ENCODE results near the gene EDAR.

Gene EDAR

DNA sequence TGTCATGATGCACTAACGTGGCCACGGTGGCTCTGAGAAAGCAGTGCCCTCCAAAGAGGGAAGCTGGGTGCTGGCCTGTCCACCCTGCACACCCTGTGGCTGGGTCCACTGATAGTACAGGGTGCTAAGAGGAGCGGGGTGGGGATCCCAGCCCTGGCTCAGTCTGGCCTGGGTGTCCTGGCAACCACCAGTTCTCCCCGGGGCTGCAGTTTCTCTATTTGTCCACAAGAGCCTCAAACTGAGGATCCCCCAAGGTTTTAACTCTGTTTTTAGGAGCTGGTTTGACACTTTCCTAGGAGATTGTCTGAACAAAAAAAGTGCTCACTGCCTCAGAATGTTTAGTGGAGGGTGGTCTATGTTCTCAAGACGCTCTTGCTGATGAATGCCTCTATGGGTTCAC is 29.0 kb downstream of the EDAR start:
- no peaks in the 10 kb centered on the region for H3K4me1 ChIP-seq (ENCODE audit: insufficient read depth, low read length, severe bottlenecking)
- no peak overlapping the region for H3K27ac ChIP-seq (ENCODE audit: low read depth, low read length, poor library complexity, severe bottlenecking)
- H3K9me3 ChIP-seq (ENCODE audit: low read length), result no peaks in the 10 kb centered on the region
- H2AFZ ChIP-seq (ENCODE audit: low read length), result no peak overlapping the region
- no peak overlapping the region for H3K4me2 ChIP-seq (ENCODE audit: low read length)
- TF ChIP-seq, protein P1, sequence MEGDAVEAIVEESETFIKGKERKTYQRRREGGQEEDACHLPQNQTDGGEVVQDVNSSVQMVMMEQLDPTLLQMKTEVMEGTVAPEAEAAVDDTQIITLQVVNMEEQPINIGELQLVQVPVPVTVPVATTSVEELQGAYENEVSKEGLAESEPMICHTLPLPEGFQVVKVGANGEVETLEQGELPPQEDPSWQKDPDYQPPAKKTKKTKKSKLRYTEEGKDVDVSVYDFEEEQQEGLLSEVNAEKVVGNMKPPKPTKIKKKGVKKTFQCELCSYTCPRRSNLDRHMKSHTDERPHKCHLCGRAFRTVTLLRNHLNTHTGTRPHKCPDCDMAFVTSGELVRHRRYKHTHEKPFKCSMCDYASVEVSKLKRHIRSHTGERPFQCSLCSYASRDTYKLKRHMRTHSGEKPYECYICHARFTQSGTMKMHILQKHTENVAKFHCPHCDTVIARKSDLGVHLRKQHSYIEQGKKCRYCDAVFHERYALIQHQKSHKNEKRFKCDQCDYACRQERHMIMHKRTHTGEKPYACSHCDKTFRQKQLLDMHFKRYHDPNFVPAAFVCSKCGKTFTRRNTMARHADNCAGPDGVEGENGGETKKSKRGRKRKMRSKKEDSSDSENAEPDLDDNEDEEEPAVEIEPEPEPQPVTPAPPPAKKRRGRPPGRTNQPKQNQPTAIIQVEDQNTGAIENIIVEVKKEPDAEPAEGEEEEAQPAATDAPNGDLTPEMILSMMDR (IDR thresholded peaks at IDR 0.05; ENCODE audit: low read length), result 0 out of 2 replicates have a peak, but pooled peaks have one; percentile 13
- no peak for TF ChIP-seq EZH2 (IDR thresholded peaks at IDR 0.05; ENCODE audit: borderline replicate concordance, low read length)
- no peaks in the 10 kb centered on the region for H3K79me2 ChIP-seq (ENCODE audit: insufficient read depth, low read length)
- no peak overlapping the region for H3K4me3 ChIP-seq (ENCODE audit: low read depth, low read length, poor library complexity, severe bottlenecking)
- H3K36me3 ChIP-seq (ENCODE audit: insufficient read depth, low read length), result no peaks in the 10 kb centered on the region
- H3K9me2 ChIP-seq (ENCODE audit: low read depth, low read length), result no peaks in the 10 kb centered on the region
- peaks cover 6% of the 10 kb centered on the region for H3K27me3 ChIP-seq (ENCODE audit: insufficient read depth, low read length)
- H3F3A ChIP-seq (ENCODE audit: insufficient read depth, low read length), result no peaks in the 10 kb centered on the region
- no peaks in the 10 kb centered on the region for H4K20me1 ChIP-seq (ENCODE audit: insufficient read depth, low read length)
- no peak overlapping the region for H3K9ac ChIP-seq (ENCODE audit: low read length)

DNA sequence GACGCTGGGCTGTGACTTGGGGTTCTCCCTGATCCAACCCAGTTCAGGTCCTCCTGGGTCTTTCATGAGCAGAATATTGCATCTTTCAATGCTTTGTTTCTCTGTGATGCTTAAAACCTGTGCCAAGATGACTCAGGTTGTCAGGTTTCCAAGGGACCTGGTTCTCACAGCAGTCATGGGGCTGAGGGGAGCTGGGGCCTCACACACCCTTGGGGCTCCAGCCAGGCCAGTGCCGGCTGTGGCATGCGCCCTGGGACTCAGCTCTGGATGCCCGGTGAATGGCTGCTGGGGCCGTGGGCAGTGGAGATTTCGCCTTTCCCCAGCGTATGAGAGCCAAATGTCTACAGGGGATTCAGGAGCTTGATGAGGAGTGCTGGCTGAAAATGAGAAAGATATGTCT is 29.6 kb downstream of the EDAR start:
- H2AFZ ChIP-seq (ENCODE audit: low read length), result no peak overlapping the region
- no peaks in the 10 kb centered on the region for H3K4me1 ChIP-seq (ENCODE audit: insufficient read depth, low read length, severe bottlenecking)
- no peaks in the 10 kb centered on the region for H3K9me3 ChIP-seq (ENCODE audit: low read length)
- H3F3A ChIP-seq (ENCODE audit: insufficient read depth, low read length), result no peaks in the 10 kb centered on the region
- no peaks in the 10 kb centered on the region for H3K36me3 ChIP-seq (ENCODE audit: insufficient read depth, low read length)
- H4K20me1 ChIP-seq (ENCODE audit: insufficient read depth, low read length), result no peaks in the 10 kb centered on the region
- TF ChIP-seq, protein P1 (IDR thresholded peaks at IDR 0.05; ENCODE audit: low read length), result no peak
- no peak for TF ChIP-seq EZH2 (IDR thresholded peaks at IDR 0.05; ENCODE audit: borderline replicate concordance, low read length)
- no peak overlapping the region for H3K4me2 ChIP-seq (ENCODE audit: low read length)
- peaks cover 6% of the 10 kb centered on the region for H3K27me3 ChIP-seq (ENCODE audit: insufficient read depth, low read length)
- H3K79me2 ChIP-seq (ENCODE audit: insufficient read depth, low read length), result no peaks in the 10 kb centered on the region
- H3K4me3 ChIP-seq (ENCODE audit: low read depth, low read length, poor library complexity, severe bottlenecking), result no peak overlapping the region
- H3K27ac ChIP-seq (ENCODE audit: low read depth, low read length, poor library complexity, severe bottlenecking), result no peak overlapping the region
- H3K9ac ChIP-seq (ENCODE audit: low read length), result no peak overlapping the region
- no peaks in the 10 kb centered on the region for H3K9me2 ChIP-seq (ENCODE audit: low read depth, low read length)

DNA sequence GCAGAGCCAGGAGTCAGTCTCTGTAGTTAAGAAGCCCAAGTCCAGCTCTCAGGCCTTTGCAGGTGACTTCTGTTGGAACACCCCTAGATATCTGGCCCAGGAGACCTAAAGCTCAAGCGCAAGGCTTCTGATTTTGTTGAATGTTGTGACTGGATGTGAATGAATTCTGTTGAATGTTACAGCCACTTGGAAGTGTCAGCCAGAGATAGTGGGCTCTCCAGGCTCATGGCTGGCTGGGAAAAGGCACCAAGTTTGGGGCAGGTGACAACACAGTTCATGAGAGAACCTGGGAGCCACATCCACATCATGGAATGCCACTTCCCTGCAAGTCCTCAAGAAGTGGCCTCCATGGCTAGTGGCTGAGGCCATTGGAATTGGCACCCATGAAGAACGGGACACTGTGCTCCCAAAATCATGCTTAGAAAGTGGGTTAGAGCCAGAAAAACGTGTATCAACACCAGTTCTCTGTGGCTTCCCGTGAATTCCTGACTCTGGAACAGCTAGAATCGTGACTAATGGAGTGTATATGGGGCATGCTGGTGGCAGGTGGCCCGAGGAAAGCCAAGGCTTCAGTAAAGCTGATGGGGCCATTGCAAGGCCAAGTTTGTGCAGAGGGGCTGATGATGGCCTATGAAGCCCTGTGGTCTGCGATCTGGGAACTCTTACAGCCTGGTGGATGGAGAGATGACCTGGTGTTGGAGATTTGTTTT is 30.2 kb downstream of the EDAR start:
- H3K9ac ChIP-seq (ENCODE audit: low read length), result no peak overlapping the region
- H3K79me2 ChIP-seq (ENCODE audit: insufficient read depth, low read length), result no peaks in the 10 kb centered on the region
- H3K9me2 ChIP-seq (ENCODE audit: low read depth, low read length), result no peaks in the 10 kb centered on the region
- TF ChIP-seq, protein P1 (IDR thresholded peaks at IDR 0.05; ENCODE audit: low read length), result no peak
- TF ChIP-seq EZH2 (IDR thresholded peaks at IDR 0.05; ENCODE audit: borderline replicate concordance, low read length), result no peak
- no peaks in the 10 kb centered on the region for H4K20me1 ChIP-seq (ENCODE audit: insufficient read depth, low read length)
- no peak overlapping the region for H2AFZ ChIP-seq (ENCODE audit: low read length)
- no peaks in the 10 kb centered on the region for H3K9me3 ChIP-seq (ENCODE audit: low read length)
- H3K36me3 ChIP-seq (ENCODE audit: insufficient read depth, low read length), result no peaks in the 10 kb centered on the region
- no peak overlapping the region for H3K27ac ChIP-seq (ENCODE audit: low read depth, low read length, poor library complexity, severe bottlenecking)
- H3K4me2 ChIP-seq (ENCODE audit: low read length), result no peak overlapping the region
- peaks cover 6% of the 10 kb centered on the region for H3K27me3 ChIP-seq (ENCODE audit: insufficient read depth, low read length)
- H3F3A ChIP-seq (ENCODE audit: insufficient read depth, low read length), result no peaks in the 10 kb centered on the region
- H3K4me1 ChIP-seq (ENCODE audit: insufficient read depth, low read length, severe bottlenecking), result no peaks in the 10 kb centered on the region
- H3K4me3 ChIP-seq (ENCODE audit: low read depth, low read length, poor library complexity, severe bottlenecking), result no peak overlapping the region
